Natural killer cell (primary cell): ENCODE results near the gene CHTF8. TPM values are rescaled to one million over a fixed set of nuclear protein-coding genes. Genes with fewer than 3 reads are reported as not detected.

ENCODE experiments used
- ATAC-seq, 3 donors: fragments of 150-1000 bp in 2 of 3; fragments of 200-7000 bp in 1 of 3; cut with Tn5 transposase; 1 replicate in 1 of 3; 2 replicates in 2 of 3; pipeline ENCODE4 v1.10.0; 2021; ENCODE audit warnings: mild to moderate bottlenecking in 2 of 3, moderate library complexity in 2 of 3
- DNase-seq, 2 donors: peaks; one replicate each; pipeline versions ENCODE4 v3.0.0 to v3.0.0-alpha.2; 2013 to 2021; ENCODE audit warnings: mixed read lengths in 1 of 2
- H3K27ac ChIP-seq: one replicate; pipeline ENCODE4 v1.5.1; 2013; ENCODE audit warnings: mild to moderate bottlenecking, low read length
- H3K27me3 ChIP-seq: one replicate; pipeline ENCODE4 v1.6.1; 2013; ENCODE audit warnings: low read length; ENCODE audit not compliant: control insufficient read depth, insufficient read depth
- H3K36me3 ChIP-seq: one replicate; pipeline ENCODE4 v1.6.1; 2013; ENCODE audit warnings: low read length; ENCODE audit not compliant: control insufficient read depth, insufficient read depth
- H3K4me1 ChIP-seq: one replicate; pipeline ENCODE4 v1.6.1; 2013; ENCODE audit warnings: low read length; ENCODE audit not compliant: control insufficient read depth, insufficient read depth
- H3K4me3 ChIP-seq: one replicate; pipeline ENCODE4 v1.5.1; 2013; ENCODE audit warnings: low read length
- H3K9me3 ChIP-seq: one replicate; pipeline ENCODE4 v1.6.1; 2013; ENCODE audit warnings: low read length; ENCODE audit not compliant: control insufficient read depth, insufficient read depth
- H3K27ac Mint-ChIP-seq, 2 donors: one replicate each; pipeline ENCODE4 v1.8.0; 2022; ENCODE audit warnings: mild to moderate bottlenecking in 2 of 2, mixed read lengths in 2 of 2, moderate library complexity in 1 of 2
- H3K27me3 Mint-ChIP-seq, 2 donors: one replicate each; pipeline ENCODE4 v1.8.0; 2022; ENCODE audit warnings: low read depth in 2 of 2, mixed read lengths in 2 of 2
- H3K36me3 Mint-ChIP-seq: one replicate; pipeline ENCODE4 v1.8.0; 2022; ENCODE audit warnings: mixed read lengths
- H3K4me1 Mint-ChIP-seq, 2 donors: one replicate each; pipeline ENCODE4 v1.8.0; 2022; ENCODE audit warnings: mixed read lengths in 2 of 2
- H3K4me3 Mint-ChIP-seq: one replicate; pipeline ENCODE4 v1.8.0; 2022; ENCODE audit warnings: mild to moderate bottlenecking, moderate library complexity, mixed read lengths
- H3K9me3 Mint-ChIP-seq, 2 donors: one replicate each; pipeline ENCODE4 v1.8.0; 2022; ENCODE audit warnings: mixed read lengths in 2 of 2
- CTCF ChIP-seq: fragments of 200-600 bp; IDR thresholded peaks from one replicate; pipeline ENCODE4 v1.8.0; 2022; ENCODE audit warnings: antibody characterized with exemption
- whole genome bisulfite sequencing: methylation state at CpG from one replicate; pipeline ENCODE4 v1.1.7; 2013; ENCODE audit warnings: missing lambda C conversion rate; ENCODE audit not compliant: insufficient coverage; 5-methylcytosine and 5-hydroxymethylcytosine counted together
- intact Hi-C: fragments of 100-400 bp; cut with micrococcal nuclease; formaldehyde crosslinking; loops from one replicate; pipeline ENCODE4 v1.14.2; 2022
- total RNA-seq, 4 donors: library from RNA; stranded (reverse); fragments of 120-200 nt in 1 of 4; gene quantifications; one replicate each; pipeline versions ENCODE4 v1.2.3 to v1.2.4, GENCODE V29; 2013 to 2022

CHTF8 gene
- total RNA-seq, 3 donors from 2014 or later (not counting 1 experiment from before 2014, with no cell fraction given), result 45.7 to 76.5 (median 74.2) TPM

GRCh38 chr16:69138608-69139007 lies 6.2 kb upstream of the CHTF8 start:
- H3K4me1 Mint-ChIP-seq, result peaks cover 7 to 13% of the 10 kb centered on the region in 2 donors

DNA sequence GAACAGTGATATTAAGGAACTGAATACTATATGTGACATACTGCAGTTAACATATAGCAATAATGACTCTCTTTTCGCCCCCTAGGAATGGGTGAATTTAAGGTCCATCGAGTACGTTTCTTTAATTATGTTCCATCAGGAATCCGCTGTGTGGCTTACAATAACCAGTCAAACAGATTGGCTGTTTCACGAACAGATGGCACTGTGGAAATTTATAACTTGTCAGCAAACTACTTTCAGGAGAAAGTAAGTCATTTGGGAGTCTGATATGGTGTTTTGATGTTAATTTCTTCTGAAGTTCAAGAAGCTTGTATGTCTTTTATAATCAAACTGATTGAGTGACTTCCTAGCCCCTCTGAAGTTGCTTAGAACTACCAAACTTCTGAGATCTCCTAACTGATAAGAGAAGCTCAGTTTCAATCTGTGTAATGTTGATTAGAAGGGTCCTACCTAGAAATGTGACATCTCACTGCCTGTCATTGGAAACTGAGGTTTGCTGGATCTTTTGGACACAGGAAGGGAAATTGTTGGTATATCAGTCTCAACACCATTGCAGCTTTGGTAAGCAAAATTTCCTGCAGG lies 1.1 kb upstream of the CHTF8 start:
- Mint-ChIP-seq H3K27me3 (no peaks in the 10 kb centered on the region), H3K36me3 (no peaks in the 10 kb centered on the region), H3K4me1 (peaks cover 42 to 48% of the 10 kb centered on the region in 2 donors), H3K4me3 (peak overlapping the region; percentile 94), H3K27ac (peak overlapping the region; percentile 80 to 93), H3K9me3 (no peaks in the 10 kb centered on the region)
- DNase-seq, result no peak
- Histone ChIP-seq H3K9me3 (no peaks in the 10 kb centered on the region), H3K27me3 (no peaks in the 10 kb centered on the region), H3K27ac (no peak overlapping the region), H3K4me3 (peak overlapping the region; percentile 86), H3K36me3 (peaks cover 16% of the 10 kb centered on the region), H3K4me1 (peaks cover 12% of the 10 kb centered on the region)
- intact Hi-C loops, result no loop called here
- 73% methylated on average over 5 of the region's 5 CpGs for WGBS
- TF ChIP-seq CTCF, result no peak
- ATAC-seq, result no peak

More at GRCh38 chr16:69138608-69139007, 6.2 kb upstream of the CHTF8 start:
- WGBS, result 98% methylated on average over 2 of the region's 2 CpGs
- H3K27me3 ChIP-seq, result no peaks in the 10 kb centered on the region
- no peak for DNase-seq
- no peak overlapping the region for H3K4me3 ChIP-seq
- no peaks in the 10 kb centered on the region for H3K4me1 ChIP-seq
- no peak overlapping the region for H3K4me3 Mint-ChIP-seq
- no peak overlapping the region for H3K27ac ChIP-seq
- H3K27me3 Mint-ChIP-seq, result no peaks in the 10 kb centered on the region
- TF ChIP-seq CTCF, result no peak
- no peaks in the 10 kb centered on the region for H3K9me3 ChIP-seq
- intact Hi-C loops, result no loop called here
- no peak for ATAC-seq
- no peak overlapping the region for H3K27ac Mint-ChIP-seq
- H3K9me3 Mint-ChIP-seq, result no peaks in the 10 kb centered on the region
- peaks cover 28% of the 10 kb centered on the region for H3K36me3 Mint-ChIP-seq
- H3K36me3 ChIP-seq, result peaks cover 55% of the 10 kb centered on the region

DNA sequence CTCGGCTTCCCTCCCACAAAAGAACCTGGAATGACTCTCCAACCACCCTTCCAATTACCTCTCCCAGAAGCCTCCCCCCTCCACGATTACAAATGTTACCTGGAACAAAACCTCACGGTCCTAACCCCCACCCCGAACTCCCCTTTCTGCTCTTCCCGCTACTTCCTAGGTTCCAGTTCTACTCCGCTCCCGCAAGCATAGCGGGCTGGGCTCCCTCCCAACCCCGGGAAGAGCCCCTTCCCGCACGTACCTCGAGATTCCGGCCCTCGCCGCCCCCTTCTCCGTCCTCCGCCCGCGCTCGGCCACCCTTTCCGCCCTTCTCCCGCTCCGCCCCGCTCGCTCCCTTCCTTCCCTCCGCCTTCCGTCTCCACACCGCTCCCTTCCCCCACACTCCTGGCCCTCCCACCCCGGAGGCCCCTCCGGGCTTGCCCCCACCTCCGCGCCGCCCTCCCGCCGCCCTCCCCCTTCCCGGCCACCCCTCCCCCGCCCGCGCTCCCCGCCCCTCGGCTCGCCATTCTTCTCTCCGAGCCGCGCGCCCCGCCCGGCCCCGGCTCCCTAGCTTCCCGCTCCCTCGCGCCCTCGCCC lies 457 bp downstream of the CHTF8 start:
- Histone ChIP-seq H3K9me3 (no peaks in the 10 kb centered on the region), H3K36me3 (peaks cover 5% of the 10 kb centered on the region), H3K27ac (peak overlapping the region; percentile 82), H3K4me1 (peaks cover 12% of the 10 kb centered on the region), H3K4me3 (peak overlapping the region; percentile 86), H3K27me3 (no peaks in the 10 kb centered on the region)
- Mint-ChIP-seq H3K4me3 (peak overlapping the region; percentile 94), H3K27me3 (no peaks in the 10 kb centered on the region), H3K9me3 (no peaks in the 10 kb centered on the region), H3K27ac (peak overlapping the region; percentile 80 to 93), H3K36me3 (no peaks in the 10 kb centered on the region), H3K4me1 (peaks cover 48% of the 10 kb centered on the region in 2 donors)
- DNase-seq, result peak in 1 of 2 donors; percentile 77
- 0% methylated on average over 43 of the region's 53 CpGs for WGBS
- TF ChIP-seq CTCF, result no peak
- intact Hi-C loops, result no loop called here
- ATAC-seq, result peak; percentile 57 to 77 (median 62)
